ENCODE results near the gene GLOD5. TPM values are rescaled to one million over a fixed set of nuclear protein-coding genes. Genes with fewer than 3 reads are reported as not detected.

The GLOD5 gene
- total RNA-seq, 1 donor from 2014 or later = not detected

DNA sequence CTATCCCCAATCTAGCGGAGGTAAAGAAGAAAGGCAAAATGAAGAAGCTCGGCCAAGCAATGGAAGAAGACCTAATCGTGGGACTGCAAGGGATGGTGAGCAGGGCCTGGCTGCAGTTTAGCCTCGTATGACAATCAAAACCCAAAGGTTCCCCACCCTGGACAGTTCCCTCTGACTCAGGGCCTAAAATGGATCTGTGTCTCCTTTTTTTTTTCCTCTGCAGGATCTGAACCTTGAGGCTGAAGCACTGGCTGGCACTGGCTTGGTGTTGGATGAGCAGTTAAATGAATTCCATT lies 41.3 kb downstream of the GLOD5 start:
- peaks cover 9% of the 10 kb centered on the region for H3K9me3 Mint-ChIP-seq (ENCODE audit: unreplicated experiment)
- DNase-seq = no peak

DNA sequence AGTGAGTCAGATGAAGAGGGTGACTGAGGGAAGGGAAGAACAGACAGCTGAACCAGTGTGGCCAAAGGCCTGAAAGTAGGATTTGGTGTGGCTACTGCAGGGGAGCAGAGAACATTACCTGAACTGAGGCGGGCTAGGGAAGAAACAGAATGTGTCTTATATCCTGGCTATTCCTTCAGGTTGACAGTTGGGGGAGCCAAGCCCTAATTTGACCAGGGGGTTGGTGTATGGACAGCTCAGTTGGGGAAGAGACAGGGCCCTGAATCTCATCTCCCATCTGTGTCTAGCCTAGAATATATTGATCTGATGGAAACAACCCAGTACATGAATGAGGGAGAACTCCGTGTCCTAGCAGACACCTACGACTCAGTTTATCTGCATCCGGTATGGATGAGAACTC lies 44.5 kb downstream of the GLOD5 start:
- TF ChIP-seq, protein P1, sequence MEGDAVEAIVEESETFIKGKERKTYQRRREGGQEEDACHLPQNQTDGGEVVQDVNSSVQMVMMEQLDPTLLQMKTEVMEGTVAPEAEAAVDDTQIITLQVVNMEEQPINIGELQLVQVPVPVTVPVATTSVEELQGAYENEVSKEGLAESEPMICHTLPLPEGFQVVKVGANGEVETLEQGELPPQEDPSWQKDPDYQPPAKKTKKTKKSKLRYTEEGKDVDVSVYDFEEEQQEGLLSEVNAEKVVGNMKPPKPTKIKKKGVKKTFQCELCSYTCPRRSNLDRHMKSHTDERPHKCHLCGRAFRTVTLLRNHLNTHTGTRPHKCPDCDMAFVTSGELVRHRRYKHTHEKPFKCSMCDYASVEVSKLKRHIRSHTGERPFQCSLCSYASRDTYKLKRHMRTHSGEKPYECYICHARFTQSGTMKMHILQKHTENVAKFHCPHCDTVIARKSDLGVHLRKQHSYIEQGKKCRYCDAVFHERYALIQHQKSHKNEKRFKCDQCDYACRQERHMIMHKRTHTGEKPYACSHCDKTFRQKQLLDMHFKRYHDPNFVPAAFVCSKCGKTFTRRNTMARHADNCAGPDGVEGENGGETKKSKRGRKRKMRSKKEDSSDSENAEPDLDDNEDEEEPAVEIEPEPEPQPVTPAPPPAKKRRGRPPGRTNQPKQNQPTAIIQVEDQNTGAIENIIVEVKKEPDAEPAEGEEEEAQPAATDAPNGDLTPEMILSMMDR (IDR thresholded peaks at IDR 0.05; ENCODE audit: partially characterized antibody, unreplicated experiment) = no peak
- H3K27me3 Mint-ChIP-seq (ENCODE audit: unreplicated experiment) = peaks cover 6% of the 10 kb centered on the region
- H3K27ac Mint-ChIP-seq (ENCODE audit: unreplicated experiment) = peak overlapping the region; percentile 29
- no peaks in the 10 kb centered on the region for H3K4me1 Mint-ChIP-seq (ENCODE audit: low read depth, unreplicated experiment)
- no peak for DNase-seq
- H3K4me3 Mint-ChIP-seq (ENCODE audit: unreplicated experiment) = no peak overlapping the region
- peaks cover 8% of the 10 kb centered on the region for H3K9me3 Mint-ChIP-seq (ENCODE audit: unreplicated experiment)
- no peaks in the 10 kb centered on the region for H3K36me3 Mint-ChIP-seq (ENCODE audit: unreplicated experiment)

More for the DNA sequence above, 41.3 kb downstream of the GLOD5 start:
- peaks cover 8% of the 10 kb centered on the region for H3K27me3 Mint-ChIP-seq (ENCODE audit: unreplicated experiment)
- TF ChIP-seq, protein P1 (IDR thresholded peaks at IDR 0.05; ENCODE audit: partially characterized antibody, unreplicated experiment) = no peak
- peak overlapping the region; percentile 95 for H3K4me3 Mint-ChIP-seq (ENCODE audit: unreplicated experiment)
- H3K4me1 Mint-ChIP-seq (ENCODE audit: low read depth, unreplicated experiment) = no peaks in the 10 kb centered on the region
- peak overlapping the region; percentile 93 for H3K27ac Mint-ChIP-seq (ENCODE audit: unreplicated experiment)
- no peaks in the 10 kb centered on the region for H3K36me3 Mint-ChIP-seq (ENCODE audit: unreplicated experiment)

DNA sequence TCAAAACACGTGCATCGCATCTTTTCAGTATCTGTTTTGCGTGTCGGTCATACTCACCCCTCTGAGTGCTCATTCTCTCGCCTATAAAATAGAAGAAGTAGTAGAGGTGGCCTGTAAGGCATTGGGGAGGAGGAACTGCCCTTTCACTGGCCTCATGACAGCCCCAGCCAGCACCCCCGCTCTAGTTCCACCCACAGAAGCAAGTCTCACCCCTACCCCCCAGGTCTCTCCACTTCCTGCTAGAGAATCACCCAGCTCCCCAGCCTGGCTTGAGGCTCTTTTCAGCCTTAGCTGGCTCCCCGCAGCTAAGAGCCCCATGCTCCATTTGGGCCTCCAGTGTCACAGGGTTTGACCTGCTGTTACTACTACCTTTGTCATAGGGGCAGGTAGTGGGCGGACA lies 52.1 kb downstream of the GLOD5 start:
- Mint-ChIP-seq H3K9me3 (ENCODE audit: unreplicated experiment) (peaks cover 3% of the 10 kb centered on the region), H3K27me3 (ENCODE audit: unreplicated experiment) (no peaks in the 10 kb centered on the region), H3K4me3 (ENCODE audit: unreplicated experiment) (no peak overlapping the region), H3K4me1 (ENCODE audit: low read depth, unreplicated experiment) (no peaks in the 10 kb centered on the region), H3K36me3 (ENCODE audit: unreplicated experiment) (no peaks in the 10 kb centered on the region), H3K27ac (ENCODE audit: unreplicated experiment) (no peak overlapping the region)
- no peak for DNase-seq
- TF ChIP-seq, protein P1 (IDR thresholded peaks at IDR 0.05; ENCODE audit: partially characterized antibody, unreplicated experiment) = no peak

DNA sequence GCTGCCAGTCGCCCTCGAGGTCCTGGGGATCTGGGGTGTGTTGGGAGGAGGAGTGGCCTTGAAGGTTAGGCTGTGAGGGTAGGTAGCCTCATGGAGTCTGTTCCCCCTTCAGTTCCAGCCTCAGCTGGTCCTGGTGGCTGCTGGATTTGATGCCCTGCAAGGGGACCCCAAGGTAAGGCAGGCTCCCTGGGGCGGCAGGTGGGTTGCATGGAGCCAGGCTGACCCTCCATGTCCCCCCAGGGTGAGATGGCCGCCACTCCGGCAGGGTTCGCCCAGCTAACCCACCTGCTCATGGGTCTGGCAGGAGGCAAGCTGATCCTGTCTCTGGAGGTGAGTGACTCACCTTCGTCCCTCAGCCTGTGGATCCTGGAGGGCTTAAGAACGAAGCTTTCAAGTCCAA lies 53.2 kb downstream of the GLOD5 start:
- Mint-ChIP-seq H3K27me3 (ENCODE audit: unreplicated experiment) (no peaks in the 10 kb centered on the region), H3K9me3 (ENCODE audit: unreplicated experiment) (peaks cover 4% of the 10 kb centered on the region), H3K27ac (ENCODE audit: unreplicated experiment) (no peak overlapping the region), H3K4me1 (ENCODE audit: low read depth, unreplicated experiment) (no peaks in the 10 kb centered on the region), H3K36me3 (ENCODE audit: unreplicated experiment) (no peaks in the 10 kb centered on the region), H3K4me3 (ENCODE audit: unreplicated experiment) (no peak overlapping the region)
- no peak for DNase-seq
- TF ChIP-seq, protein P1 (IDR thresholded peaks at IDR 0.05; ENCODE audit: partially characterized antibody, unreplicated experiment) = no peak

DNA sequence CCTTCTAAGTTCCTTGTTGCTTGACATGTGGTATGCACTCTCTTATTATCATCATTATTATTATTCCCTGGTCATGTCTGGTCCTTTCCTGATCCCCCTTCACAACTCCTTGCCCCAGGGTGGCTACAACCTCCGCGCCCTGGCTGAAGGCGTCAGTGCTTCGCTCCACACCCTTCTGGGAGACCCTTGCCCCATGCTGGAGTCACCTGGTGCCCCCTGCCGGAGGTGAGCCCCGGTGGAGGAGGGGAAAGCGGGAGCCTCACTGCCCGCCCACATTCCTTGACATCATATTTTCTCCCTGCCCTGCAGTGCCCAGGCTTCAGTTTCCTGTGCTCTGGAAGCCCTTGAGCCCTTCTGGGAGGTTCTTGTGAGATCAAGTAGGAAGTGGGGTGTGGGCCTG lies 53.7 kb downstream of the GLOD5 start:
- Mint-ChIP-seq H3K4me1 (ENCODE audit: low read depth, unreplicated experiment) (no peaks in the 10 kb centered on the region), H3K4me3 (ENCODE audit: unreplicated experiment) (no peak overlapping the region), H3K27ac (ENCODE audit: unreplicated experiment) (no peak overlapping the region), H3K9me3 (ENCODE audit: unreplicated experiment) (peaks cover 4% of the 10 kb centered on the region), H3K36me3 (ENCODE audit: unreplicated experiment) (no peaks in the 10 kb centered on the region), H3K27me3 (ENCODE audit: unreplicated experiment) (no peaks in the 10 kb centered on the region)
- no peak for DNase-seq
- TF ChIP-seq, protein P1 (IDR thresholded peaks at IDR 0.05; ENCODE audit: partially characterized antibody, unreplicated experiment) = no peak
